ENCODE results near the gene RABGAP1L. TPM values are rescaled to one million over a fixed set of nuclear protein-coding genes. Genes with fewer than 3 reads are reported as not detected.

Gene RABGAP1L
- total RNA-seq, 1 experiment from 2014 or later: 57.4 TPM

- TF ChIP-seq EZH2 (IDR thresholded peaks at IDR 0.05; ENCODE audit: low read depth) (no peak), CTCF (conservative IDR thresholded peaks at IDR 0.05) (no peak)
- ChIA-PET CTCF (no interaction called here), POLR2A (ENCODE audit: unreplicated experiment) (no interaction called here)
- Histone ChIP-seq H3K4me2 (no peak overlapping the region), H3K79me2 (ENCODE audit: low read depth) (no peaks in the 10 kb centered on the region), H3K4me1 (replicated peaks; ENCODE audit: insufficient read depth) (no peaks in the 10 kb centered on the region), H4K20me1 (ENCODE audit: insufficient read depth) (no peaks in the 10 kb centered on the region), H3F3A (ENCODE audit: insufficient read depth, low read depth) (no peaks in the 10 kb centered on the region), H3K36me3 (ENCODE audit: low read depth) (no peaks in the 10 kb centered on the region), H2AFZ (no peak overlapping the region), H3K27ac (no peak overlapping the region), H3K9me3 (ENCODE audit: insufficient read depth, low read depth) (no peaks in the 10 kb centered on the region), H3K27me3 (ENCODE audit: insufficient read depth, low read depth) (no peaks in the 10 kb centered on the region), H3K4me3 (no peak overlapping the region), H3K9me2 (ENCODE audit: insufficient read depth) (no peaks in the 10 kb centered on the region)
- intact Hi-C loops (cut with micrococcal nuclease; ENCODE audit: unreplicated experiment): no loop called here
- DNase-seq: no peak
- no TSS peak for BruUV-seq (replicated peaks)
These were observed 829.7 kb downstream of the RABGAP1L start for GRCh38 chr1:174988986-174989385.

GRCh38 chr1:174989536-174990220, 830.4 kb downstream of the RABGAP1L start:
- no TSS peak for BruUV-seq (replicated peaks)
- no peak for TF ChIP-seq EZH2 (IDR thresholded peaks at IDR 0.05; ENCODE audit: low read depth)
- no peak for TF ChIP-seq CTCF (conservative IDR thresholded peaks at IDR 0.05)
- no peak overlapping the region for H3K4me3 ChIP-seq
- H4K20me1 ChIP-seq (ENCODE audit: insufficient read depth): no peaks in the 10 kb centered on the region
- no peaks in the 10 kb centered on the region for H3K9me2 ChIP-seq (ENCODE audit: insufficient read depth)
- H2AFZ ChIP-seq: no peak overlapping the region
- ChIA-PET CTCF (no interaction called here), POLR2A (ENCODE audit: unreplicated experiment) (no interaction called here)
- no peak for DNase-seq
- H3K79me2 ChIP-seq (ENCODE audit: low read depth): no peaks in the 10 kb centered on the region
- H3K27ac ChIP-seq: no peak overlapping the region
- no peak overlapping the region; the same call in 1 of the 2 replicates for H3K4me2 ChIP-seq
- H3F3A ChIP-seq (ENCODE audit: insufficient read depth, low read depth): no peaks in the 10 kb centered on the region
- H3K36me3 ChIP-seq (ENCODE audit: low read depth): no peaks in the 10 kb centered on the region
- intact Hi-C loops (cut with micrococcal nuclease; ENCODE audit: unreplicated experiment): no loop called here
- no peaks in the 10 kb centered on the region for H3K4me1 ChIP-seq (replicated peaks; ENCODE audit: insufficient read depth)
- H3K9me3 ChIP-seq (ENCODE audit: insufficient read depth, low read depth): no peaks in the 10 kb centered on the region
- no peaks in the 10 kb centered on the region for H3K27me3 ChIP-seq (ENCODE audit: insufficient read depth, low read depth)

- H3K27me3 ChIP-seq (ENCODE audit: insufficient read depth, low read depth): no peaks in the 10 kb centered on the region
- no peaks in the 10 kb centered on the region for H3K79me2 ChIP-seq (ENCODE audit: low read depth)
- no peak overlapping the region for H2AFZ ChIP-seq
- no peaks in the 10 kb centered on the region for H3K9me3 ChIP-seq (ENCODE audit: insufficient read depth, low read depth)
- H3F3A ChIP-seq (ENCODE audit: insufficient read depth, low read depth): no peaks in the 10 kb centered on the region
- peak overlapping the region; percentile 12; the same call in 1 of the 2 replicates for H3K4me3 ChIP-seq
- DNase-seq: no peak
- ChIA-PET POLR2A (ENCODE audit: unreplicated experiment) (no interaction called here), CTCF (no interaction called here)
- no peaks in the 10 kb centered on the region for H4K20me1 ChIP-seq (ENCODE audit: insufficient read depth)
- no peaks in the 10 kb centered on the region for H3K9me2 ChIP-seq (ENCODE audit: insufficient read depth)
- no peak overlapping the region for H3K27ac ChIP-seq
- H3K36me3 ChIP-seq (ENCODE audit: low read depth): no peaks in the 10 kb centered on the region
- no peaks in the 10 kb centered on the region for H3K4me1 ChIP-seq (replicated peaks; ENCODE audit: insufficient read depth)
- no TSS peak for BruUV-seq (replicated peaks)
- peak overlapping the region; percentile 50 for H3K4me2 ChIP-seq
- TF ChIP-seq EZH2 (IDR thresholded peaks at IDR 0.05; ENCODE audit: low read depth): no peak
- intact Hi-C loops (cut with micrococcal nuclease; ENCODE audit: unreplicated experiment): no loop called here
These were observed 831.2 kb downstream of the RABGAP1L start for GRCh38 chr1:174990382-174990999.
